Glutamatergic neuron (in vitro differentiated cells): ENCODE data around the gene LAMC3. TPM values are rescaled to one million over a fixed set of nuclear protein-coding genes. Genes with fewer than 3 reads are reported as not detected.

ENCODE experiments used
- DNase-seq: peaks from one replicate; pipeline ENCODE4 v3.0.0; 2022
- H3K27ac Mint-ChIP-seq: one replicate; pipeline ENCODE4 v1.8.0; 2020; ENCODE audit warnings: mild to moderate bottlenecking, mixed read lengths, inconsistent platforms; ENCODE audit not compliant: unreplicated experiment
- H3K27me3 Mint-ChIP-seq: one replicate; pipeline ENCODE4 v1.8.0; 2020; ENCODE audit warnings: mild to moderate bottlenecking, moderate library complexity, mixed read lengths, inconsistent platforms; ENCODE audit not compliant: unreplicated experiment
- H3K36me3 Mint-ChIP-seq: one replicate; pipeline ENCODE4 v1.8.0; 2020; ENCODE audit warnings: mild to moderate bottlenecking, mixed read lengths, inconsistent platforms; ENCODE audit not compliant: unreplicated experiment
- H3K4me1 Mint-ChIP-seq: one replicate; pipeline ENCODE4 v1.8.0; 2020; ENCODE audit warnings: mild to moderate bottlenecking, low read depth, mixed read lengths, inconsistent platforms; ENCODE audit not compliant: unreplicated experiment
- H3K4me3 Mint-ChIP-seq: one replicate; pipeline ENCODE4 v1.8.0; 2020; ENCODE audit warnings: mild to moderate bottlenecking, mixed read lengths, inconsistent platforms; ENCODE audit not compliant: unreplicated experiment
- H3K9me3 Mint-ChIP-seq: one replicate; pipeline ENCODE4 v1.8.0; 2020; ENCODE audit warnings: mild to moderate bottlenecking, moderate library complexity, mixed read lengths, inconsistent platforms; ENCODE audit not compliant: unreplicated experiment
- CTCF ChIP-seq: fragments of 200-600 bp; sonication (generic); IDR thresholded peaks from one replicate; pipeline ENCODE4 v1.5.0; 2021; ENCODE audit not compliant: partially characterized antibody, unreplicated experiment
- total RNA-seq: library from RNA; stranded (reverse); fragmentation: NEBNext Ultra II Directional; extraction: Animal tissue kit (Norgen Biotek cat#: 25700); gene quantifications from one replicate; pipeline ENCODE4 v1.2.1, GENCODE V29; 2021; ENCODE audit not compliant: unreplicated experiment

LAMC3 gene
- total RNA-seq, 1 donor from 2014 or later, result 0.17 TPM

DNA sequence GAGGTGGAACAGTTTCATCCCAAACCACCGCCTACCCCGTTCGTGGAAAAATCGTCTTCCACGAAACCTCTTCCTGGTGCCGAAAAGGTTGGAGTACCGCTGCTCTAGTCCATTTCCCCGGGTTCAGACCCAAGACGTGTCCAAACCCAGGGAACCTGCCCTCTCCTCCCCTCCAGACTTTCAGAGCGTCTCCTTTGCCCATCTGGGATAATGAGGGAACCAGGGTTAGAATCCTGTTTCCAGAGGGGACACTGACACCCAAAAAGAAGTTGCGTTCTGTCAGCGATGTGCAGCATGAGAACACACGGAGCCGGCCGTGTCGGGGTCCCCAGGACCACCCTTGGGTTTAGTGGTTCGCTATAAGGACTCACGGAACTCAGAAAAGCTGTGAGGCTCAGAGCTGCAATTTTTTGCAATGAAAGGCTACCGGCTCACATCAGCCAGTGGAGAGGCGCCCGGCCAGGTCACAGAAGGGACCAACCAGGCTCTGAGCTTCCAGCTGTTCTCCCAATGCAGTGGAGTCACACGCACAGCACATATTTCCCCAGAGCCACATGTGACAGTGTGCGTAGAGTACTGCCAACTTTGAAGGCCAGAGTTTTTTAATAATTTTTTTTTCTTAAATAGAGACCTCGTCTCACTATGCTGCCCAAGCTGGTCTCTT lies 19.4 kb downstream of the LAMC3 start:
- TF ChIP-seq CTCF, result no peak
- Mint-ChIP-seq H3K4me1 (peaks cover 5% of the 10 kb centered on the region), H3K9me3 (peaks cover 8% of the 10 kb centered on the region), H3K27ac (no peak overlapping the region), H3K36me3 (no peaks in the 10 kb centered on the region), H3K4me3 (no peak overlapping the region), H3K27me3 (peaks cover 11% of the 10 kb centered on the region)
- DNase-seq, result no peak

DNA sequence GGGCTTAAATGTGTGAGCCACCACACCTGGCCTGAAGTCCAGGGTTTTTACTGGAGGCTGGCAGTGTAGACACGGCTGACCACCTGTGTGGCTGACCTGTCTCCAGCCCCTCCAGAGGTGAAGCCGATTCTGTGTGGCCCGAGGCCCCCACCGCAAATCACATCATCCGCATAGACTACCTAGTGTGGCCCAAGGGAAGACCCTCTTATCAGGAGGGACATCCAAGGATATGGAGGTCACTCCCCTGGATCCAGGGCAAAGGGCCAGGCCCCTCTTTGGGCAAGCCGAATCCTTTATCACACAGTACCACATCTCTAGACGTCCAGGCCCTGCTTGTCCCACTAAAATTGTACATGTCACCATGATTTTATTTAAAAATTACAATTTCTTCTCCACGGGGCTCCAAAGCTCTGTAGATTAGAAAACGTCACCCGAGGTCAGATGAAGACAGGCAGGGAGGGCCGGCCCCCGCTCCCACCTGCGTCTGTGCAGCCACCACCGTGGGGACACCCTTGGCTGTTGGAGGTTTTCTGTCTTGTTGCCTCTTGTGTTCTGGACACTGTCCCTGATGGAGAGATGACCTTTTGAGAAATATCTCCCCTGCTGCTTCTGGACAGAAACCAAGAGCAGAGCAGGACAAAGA lies 20.1 kb downstream of the LAMC3 start:
- Mint-ChIP-seq H3K27ac (no peak overlapping the region), H3K9me3 (peaks cover 6% of the 10 kb centered on the region), H3K27me3 (peaks cover 8% of the 10 kb centered on the region), H3K4me3 (no peak overlapping the region), H3K4me1 (peaks cover 5% of the 10 kb centered on the region), H3K36me3 (no peaks in the 10 kb centered on the region)
- DNase-seq, result no peak
- TF ChIP-seq CTCF, result no peak

DNA sequence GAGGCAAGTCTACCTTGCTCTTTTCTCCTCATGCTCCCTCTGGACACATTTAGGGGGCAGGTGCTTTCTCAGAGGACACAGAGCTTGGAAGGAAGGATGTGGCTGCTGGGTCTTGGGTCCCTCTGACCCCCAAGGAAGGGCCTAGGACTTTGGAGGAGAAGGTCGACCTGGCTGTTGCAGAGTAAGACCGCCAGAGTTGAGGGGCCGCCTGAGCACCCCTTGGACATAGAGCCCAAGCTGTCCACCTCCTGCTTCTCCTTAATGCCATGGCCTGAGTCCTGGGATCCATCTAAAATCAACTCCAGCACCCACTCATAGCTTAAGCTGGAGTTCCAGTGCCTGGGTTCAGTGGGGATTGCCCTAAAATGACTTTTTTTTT lies 20.6 kb downstream of the LAMC3 start:
- Mint-ChIP-seq H3K4me3 (no peak overlapping the region), H3K36me3 (no peaks in the 10 kb centered on the region), H3K27ac (no peak overlapping the region), H3K9me3 (peaks cover 6% of the 10 kb centered on the region), H3K27me3 (peaks cover 8% of the 10 kb centered on the region), H3K4me1 (peaks cover 5% of the 10 kb centered on the region)
- no peak for TF ChIP-seq CTCF
- DNase-seq, result no peak

GRCh38 chr9:131030239-131031004 lies 21.4 kb downstream of the LAMC3 start:
- peaks cover 5% of the 10 kb centered on the region for H3K4me1 Mint-ChIP-seq
- H3K9me3 Mint-ChIP-seq, result peaks cover 6% of the 10 kb centered on the region
- no peak overlapping the region for H3K4me3 Mint-ChIP-seq
- DNase-seq, result no peak
- H3K27me3 Mint-ChIP-seq, result peaks cover 5% of the 10 kb centered on the region
- no peak overlapping the region for H3K27ac Mint-ChIP-seq
- no peak for TF ChIP-seq CTCF
- H3K36me3 Mint-ChIP-seq, result no peaks in the 10 kb centered on the region
